Measurements from ENCODE around the gene TTC7B.

Gene TTC7B

DNA sequence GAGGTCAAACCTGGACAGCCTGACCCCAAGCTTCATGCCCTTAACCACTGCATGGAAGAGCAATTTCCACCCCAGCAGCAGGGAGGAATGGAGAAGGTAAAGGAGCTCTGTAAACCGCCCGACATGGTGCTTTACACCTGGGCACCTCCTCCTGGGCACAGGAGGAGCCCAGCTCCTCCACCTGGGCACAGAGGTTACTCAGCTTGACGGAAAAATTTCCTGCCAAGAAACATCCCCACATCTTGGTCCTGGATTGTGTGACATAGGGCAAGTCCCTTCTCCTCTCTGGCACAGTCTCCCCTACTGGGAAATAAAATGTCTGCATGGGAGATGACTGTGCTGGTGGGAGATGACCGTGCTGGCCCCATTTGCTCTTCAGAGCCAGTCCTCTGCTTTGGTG, 40.8 kb downstream of the TTC7B start:
- no peak for DNase-seq (ENCODE audit: low spot score)

DNA sequence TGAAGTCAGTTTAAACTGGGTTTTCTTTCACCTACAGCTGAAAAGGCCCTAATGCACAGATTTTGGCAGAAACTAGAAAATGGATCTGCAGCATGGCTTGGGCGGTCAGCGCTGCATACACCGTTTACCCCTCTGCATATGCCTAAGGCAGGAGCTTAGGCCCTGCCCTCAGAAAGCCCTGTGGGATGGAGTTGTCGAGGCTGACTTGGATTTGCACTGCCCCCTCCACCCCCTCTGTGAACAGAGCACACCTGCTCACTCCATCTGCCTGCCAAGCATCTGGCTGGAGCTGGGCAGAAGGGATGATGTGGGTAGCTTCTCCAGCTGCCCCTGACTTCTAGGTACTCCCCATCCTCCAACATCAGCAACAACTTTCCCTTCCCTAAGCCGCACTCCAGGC, 41.9 kb downstream of the TTC7B start:
- DNase-seq (ENCODE audit: low spot score), result no peak

DNA sequence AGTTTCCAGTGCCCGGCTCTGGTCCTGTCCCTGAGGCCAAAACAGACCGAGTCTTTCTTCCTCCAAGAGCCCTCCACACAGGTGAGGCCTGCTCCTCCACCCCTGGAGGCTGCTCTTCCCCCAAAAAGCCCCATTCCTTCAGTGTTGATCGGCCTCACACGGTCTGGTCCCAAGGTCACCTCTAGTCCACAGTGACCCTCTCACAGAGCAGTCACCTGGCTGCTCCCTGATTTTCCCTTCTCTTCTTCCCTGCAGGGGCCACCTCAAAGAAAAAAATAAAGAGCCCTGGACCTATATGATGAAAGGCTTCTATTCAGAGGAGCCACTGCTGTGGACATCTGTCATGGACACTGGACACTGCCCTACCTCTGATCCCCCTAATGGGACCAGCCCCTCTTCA, 42.5 kb downstream of the TTC7B start:
- no peak for DNase-seq (ENCODE audit: low spot score)

DNA sequence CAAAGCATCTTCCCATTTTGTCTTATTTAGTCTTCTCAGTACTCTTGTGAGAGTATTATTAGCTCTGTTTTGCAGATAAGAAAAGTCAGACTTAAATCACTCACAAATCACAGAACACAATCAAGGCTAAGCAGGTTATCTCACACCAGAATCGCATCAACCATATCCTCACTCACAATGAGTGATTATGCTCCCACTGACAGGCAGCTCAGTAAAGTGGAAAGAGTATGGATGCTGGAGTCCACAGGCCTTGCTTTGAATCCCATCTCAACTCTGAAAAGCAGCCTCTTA, 43.1 kb downstream of the TTC7B start:
- no peak for DNase-seq (ENCODE audit: low spot score)

DNA sequence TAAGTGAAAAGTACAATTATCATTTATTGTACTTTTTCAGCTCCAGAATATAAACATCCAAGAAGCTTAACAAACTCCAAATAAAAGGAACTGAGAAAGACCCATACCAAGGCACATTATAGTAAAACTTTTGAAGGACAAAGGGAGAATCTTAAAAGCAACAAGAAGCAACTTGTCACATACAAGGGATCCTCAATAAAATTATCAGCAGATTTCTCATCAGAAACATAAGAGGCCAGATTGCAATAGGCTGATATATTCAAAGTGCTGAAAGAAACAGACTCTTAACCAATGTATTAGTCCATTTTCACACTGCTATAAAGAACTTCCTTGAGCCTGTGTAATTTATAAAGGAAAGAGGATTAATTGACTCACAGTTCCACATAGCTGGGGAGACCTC, 48.3 kb downstream of the TTC7B start:
- DNase-seq (ENCODE audit: low spot score), result no peak

DNA sequence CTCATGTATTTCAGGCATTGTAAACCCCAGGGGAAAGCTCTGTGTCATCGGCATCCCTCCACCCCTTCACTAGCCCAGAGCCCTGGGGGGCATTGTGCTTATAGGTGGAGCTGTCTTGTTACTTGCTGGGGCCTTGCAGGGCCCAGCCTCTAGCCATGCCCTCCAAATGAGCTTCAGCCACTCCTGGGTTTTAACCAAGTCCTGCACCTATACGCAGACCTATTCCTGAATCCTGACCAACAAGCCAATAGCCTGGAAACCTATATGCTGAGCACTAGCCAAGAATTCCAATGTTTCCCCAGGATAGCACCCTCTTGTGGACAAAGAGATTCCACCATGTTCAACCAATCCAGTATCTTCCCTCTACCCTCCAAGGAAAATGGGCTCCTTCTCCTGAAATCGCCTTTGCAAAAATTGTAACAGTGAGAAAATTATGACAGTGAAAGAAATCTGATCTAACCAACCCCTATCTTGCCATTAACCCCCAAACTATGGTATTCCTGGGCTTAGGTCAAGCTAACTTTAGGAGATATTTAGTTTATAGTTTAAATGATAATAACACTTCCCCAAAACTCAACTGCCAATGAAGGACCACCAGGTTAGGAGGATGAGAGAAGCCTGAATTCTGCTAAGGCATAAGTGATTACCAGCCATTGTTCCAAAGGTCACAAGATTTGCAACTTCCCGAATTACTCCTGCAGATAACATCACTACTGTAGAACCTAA, 55.5 kb downstream of the TTC7B start:
- no peak for DNase-seq (ENCODE audit: low spot score)

DNA sequence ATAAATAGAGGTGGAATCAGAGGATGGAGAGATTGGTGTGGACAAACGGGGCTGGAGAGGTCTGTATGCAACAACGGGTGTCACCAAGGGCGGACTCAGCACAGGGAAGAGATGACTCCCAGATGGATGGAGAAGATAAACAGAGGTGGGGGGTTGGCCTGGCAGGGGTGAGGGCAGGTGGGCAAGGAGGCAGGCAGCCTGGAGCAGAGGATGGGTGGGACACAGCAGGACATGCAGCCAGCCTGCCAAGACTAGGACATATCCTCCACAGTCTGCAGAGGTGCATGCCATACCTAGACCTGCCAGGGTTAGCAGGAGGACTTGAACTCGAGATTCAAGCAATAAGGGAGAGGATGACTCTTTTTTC, 56.2 kb downstream of the TTC7B start:
- DNase-seq (ENCODE audit: low spot score), result no peak

DNA sequence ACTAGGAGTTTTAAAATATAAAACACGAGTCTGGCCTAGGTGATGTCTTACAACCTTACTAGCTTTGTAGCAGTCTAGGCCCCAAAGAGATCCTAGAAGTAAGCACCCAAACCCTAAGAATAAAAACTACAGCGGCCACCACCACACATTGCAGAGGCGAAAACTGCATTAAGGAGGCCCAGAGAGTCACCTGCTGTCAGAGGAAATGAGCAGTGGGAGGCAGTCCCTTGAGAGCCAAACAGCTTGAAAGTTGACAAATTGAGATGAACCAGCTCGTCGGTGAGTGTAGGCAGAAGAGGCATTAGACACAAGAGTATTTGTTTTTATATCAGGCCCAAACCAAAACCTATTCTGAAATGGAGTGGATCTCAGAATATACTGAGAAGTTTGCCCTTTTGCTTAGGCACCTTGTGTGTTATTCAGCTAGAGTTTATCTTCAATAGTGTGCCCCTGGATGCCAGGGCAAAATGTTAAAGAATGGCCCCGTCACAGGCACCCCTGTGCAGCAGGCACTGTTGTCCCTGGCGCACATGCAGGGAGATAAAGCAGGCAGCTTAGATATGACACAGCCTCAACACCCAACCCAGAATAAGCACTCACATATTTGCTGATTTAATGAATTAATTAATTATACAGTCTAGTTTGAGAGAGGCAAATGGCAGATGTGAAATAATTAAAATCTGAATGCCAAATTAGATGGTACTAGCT, 56.7 kb downstream of the TTC7B start:
- no peak for DNase-seq (ENCODE audit: low spot score)

DNA sequence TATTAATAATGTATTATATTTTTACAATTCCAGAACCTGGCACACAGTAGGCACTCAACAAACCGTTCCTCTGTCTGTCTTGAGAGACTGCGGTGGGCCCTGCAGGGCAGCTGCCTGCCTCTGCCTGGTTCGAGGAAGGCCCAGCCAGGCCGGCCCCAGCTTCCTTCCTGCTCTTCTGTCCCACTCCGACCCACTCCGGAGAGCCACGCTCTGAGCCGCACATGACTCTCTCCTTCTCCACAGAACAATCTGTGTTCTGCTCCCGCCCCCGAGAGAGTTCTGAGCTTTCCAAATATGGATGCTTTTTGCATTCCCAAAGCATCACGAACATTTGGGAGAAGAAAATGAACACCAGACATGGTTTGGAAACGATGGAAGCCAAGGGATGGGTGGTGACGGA, 57.3 kb downstream of the TTC7B start:
- no peak for DNase-seq (ENCODE audit: low spot score)

DNA sequence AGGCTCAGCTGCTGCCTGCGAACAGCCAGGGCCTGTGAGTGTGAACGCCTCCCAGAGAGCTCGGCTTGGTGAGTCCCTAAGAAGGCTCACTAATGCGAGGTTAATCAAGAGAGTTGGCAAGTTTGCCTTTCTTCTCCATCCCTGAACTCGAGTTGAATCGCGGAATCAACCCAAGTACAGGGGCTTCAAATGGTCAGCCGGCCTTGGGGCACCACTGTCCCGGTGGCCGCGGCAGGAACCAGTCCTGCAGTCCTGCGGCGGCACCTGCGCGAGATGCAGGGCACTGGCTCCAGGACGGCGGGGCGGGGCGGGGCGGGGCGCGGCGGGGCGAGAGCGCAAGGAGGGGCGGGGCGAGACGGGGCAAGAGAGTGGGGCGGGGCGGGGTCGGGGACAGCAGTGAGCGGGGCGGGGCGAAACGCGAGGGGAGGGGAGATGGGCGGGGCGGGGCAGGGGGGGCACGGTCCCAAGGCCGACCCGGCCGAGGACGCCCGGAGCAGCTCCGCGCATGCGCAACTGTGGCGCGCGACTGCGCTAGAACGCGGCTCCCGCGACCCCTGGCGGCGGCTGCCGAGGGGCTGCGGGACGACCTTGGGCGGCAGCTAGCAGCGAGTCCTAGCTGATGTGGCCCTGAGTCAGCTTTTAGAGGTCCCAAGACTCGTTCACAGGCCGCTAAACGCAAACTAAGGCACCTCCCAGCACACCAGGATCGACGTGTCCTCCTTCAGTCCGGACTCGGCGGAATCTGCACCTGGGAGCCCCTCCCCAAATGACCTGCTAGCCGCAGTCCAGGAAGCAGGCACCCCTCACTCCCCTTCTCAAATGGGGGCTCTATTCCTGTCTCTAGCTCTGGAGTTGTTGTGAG, 58.0 kb downstream of the TTC7B start:
- peak; percentile 96 for DNase-seq (ENCODE audit: low spot score)

DNA sequence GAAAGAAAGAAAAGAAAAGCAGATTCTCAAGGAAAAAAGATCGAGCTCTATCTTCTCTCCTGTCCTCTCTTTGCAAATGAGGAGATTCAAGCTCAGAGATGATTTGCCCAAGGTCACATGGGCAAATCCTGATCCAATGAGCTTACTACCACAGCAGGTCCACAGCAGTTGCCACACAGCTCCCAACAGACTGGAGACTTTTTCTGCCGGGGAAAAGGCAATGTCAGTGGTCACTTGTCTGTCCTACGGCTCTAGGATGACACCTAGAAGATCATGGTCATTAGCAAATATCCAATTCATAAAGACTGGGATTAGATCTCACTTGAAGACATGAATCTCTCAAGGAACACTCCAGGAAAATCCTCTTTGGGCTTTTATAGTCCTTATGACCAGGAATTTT, 58.8 kb downstream of the TTC7B start:
- no peak for DNase-seq (ENCODE audit: low spot score)

DNA sequence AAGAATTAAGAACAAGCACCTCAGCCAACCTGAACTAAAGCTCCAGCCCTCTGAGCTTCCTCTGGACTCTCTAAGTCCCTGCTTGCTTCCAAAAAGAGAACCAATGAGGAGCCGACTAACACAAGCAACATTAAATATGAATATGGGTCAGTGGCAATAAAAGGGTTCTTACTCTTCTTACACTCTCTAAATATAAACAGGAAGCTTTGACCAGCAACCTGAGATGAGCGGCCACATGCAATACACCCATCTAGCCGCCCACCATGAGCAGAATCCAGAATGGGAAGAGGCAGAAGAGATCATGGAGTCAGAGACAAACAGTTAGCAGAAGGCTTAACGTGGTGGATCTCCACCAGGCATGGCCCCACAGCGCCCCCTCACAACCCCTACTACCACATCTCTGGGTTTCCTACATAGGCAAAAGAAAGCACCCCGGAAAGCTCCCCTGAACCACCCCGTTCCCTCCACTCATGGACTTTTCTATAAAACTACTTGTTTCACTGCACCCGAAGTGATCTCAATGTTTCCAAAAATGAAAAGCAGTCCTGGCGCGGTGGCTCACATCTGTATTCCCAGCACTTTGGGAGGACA, 59.4 kb downstream of the TTC7B start:
- no peak for DNase-seq (ENCODE audit: low spot score)

DNA sequence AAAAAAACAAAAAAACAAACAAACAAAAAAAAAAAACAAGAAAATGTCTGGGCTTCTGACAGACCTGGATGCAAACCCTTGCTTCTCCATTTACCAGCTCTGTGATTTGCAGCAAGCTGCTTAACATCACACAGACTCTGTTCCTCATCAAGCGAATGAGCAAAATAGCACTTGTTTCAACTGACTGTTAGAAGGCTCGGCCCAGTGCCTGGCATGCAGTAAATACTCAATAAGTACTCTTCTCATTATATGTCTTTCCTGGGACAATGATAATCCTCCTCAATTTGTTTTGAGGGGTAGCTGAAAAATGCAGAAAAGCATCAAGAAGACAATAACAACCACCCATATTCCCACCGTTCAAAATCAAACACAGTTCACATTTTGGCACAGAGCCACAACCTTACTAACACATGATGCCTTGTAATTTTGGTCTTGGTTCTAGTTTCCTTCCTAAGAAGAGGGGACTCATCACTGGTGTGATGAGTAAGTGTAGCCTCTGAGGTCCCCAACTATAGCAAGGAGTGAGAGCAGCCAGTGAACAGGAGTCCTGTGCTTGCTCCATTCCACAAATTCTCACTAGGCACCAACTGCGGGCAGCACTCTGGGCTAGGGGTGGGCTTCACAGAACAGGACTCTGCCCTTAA, 60.4 kb downstream of the TTC7B start:
- no peak for DNase-seq (ENCODE audit: low spot score)

DNA sequence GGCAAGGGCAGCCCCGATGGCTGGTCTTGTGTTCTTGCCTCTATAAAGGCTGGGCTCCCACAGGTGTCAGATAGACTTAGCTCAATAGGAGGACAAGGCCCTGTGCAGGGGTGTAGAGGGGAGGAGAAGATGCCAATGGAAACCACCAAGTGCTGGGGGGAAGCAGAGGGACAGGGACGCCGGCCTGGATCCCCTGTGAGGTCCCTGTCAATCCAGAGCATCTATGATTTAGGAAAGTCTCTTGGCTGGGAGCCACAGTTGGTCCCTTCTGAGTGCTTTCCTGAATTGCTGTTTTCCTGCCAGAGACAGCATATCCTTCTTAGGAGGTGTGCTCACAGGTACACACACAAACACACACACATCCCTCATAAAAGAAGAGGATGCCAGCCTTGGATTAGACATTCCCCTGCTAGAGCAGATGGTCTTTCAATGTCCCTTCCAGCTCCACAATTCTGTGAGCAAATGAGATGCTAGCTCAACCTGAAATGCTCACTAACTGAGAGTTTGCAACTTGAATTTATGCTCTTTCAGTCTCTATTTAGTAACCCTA, 62.7 kb downstream of the TTC7B start:
- no peak for DNase-seq (ENCODE audit: low spot score)

DNA sequence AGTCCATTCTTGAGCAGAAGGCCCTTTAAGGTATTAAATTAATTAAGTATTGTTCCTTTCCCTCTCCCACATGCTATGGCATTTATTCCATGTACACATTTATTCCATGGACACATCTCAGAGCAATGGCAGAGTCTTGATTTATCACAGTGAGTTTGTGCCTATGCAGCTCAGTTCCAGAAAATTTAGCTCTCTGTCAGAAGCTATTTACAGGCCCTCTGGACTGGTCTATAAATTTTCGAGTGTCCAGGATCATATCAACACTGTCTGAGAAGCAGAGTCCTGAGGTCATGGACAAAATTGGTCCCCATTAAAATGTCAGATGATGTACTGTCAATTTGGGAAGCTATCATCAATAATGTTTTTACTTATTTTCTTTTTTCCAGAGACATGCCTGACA, 65.5 kb downstream of the TTC7B start:
- no peak for DNase-seq (ENCODE audit: low spot score)

DNA sequence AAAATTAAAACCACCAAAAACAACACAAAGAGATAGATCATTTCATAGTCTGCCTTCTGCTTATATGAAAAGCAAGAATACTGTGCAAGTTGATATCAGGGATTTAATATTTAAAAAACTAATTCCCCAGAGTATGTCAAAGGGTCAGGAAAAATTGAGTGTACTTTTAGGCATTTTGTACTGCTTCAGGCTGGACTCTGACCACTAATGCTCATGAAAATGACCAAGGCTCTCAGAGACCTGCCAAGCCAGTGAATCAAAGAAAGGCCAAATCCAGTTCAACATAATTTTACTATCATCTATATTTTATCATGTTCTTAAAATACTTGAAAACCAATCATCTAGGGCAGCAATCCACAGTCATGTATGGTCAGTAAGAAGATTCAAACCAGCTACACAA, 66.0 kb downstream of the TTC7B start:
- DNase-seq (ENCODE audit: low spot score), result no peak

DNA sequence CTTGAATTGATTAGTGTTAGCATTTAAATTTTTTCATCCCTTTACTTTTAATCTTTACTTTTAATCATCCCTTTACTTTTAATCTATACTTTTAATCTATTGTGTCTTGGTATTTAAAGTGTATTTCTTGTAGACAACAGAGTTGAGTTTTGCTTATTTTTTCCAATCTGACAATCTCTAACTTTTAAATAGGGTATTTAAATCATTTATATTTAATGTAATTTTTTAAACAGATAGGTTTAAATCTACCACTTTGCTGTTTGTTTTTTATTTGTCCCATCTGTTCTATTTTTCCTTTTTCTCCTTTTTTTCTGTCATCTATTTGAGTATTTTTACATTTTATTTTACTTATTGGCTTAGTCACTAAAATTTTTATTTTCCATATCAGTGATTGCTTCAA, 68.3 kb downstream of the TTC7B start:
- no peak for DNase-seq (ENCODE audit: low spot score)

DNA sequence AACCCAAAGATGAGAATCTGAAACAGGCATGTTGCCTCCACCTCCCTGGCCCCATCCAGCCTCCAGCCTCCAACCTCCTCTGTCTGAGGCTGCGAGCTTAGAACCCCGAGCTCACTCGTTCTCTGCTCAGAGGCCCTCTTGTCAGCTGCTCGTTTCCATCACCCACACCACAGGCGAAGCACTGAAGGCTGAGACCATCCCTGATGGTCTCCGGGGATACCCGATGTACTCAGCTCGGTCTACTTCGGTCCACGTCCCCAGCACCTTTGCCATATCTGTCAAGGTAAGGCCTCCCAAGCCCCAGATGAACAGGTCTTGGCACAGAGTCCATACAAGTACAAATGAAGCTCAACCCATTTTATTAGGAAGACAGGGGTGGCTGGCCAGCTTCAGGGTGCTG, 72.4 kb downstream of the TTC7B start:
- no peak for DNase-seq (ENCODE audit: low spot score)

DNA sequence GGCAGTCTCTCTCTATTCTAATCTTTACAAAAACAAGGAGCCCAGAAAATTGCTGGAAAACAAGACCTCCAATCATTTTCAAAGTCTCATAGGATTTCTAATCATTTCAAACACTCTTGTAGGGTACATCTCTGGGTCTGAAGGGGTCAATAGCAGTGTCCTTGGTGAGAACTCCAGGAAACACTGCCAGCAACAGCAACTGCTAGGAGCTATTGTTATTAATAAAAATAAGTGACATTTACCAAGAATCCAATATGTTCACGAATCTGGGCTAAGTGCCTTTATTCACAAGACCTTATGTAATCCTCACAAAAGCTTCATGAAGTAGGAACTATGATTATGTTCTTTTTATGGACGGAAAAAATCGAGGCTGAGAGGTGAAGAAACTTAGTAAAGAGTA, 72.8 kb downstream of the TTC7B start:
- no peak for DNase-seq (ENCODE audit: low spot score)

DNA sequence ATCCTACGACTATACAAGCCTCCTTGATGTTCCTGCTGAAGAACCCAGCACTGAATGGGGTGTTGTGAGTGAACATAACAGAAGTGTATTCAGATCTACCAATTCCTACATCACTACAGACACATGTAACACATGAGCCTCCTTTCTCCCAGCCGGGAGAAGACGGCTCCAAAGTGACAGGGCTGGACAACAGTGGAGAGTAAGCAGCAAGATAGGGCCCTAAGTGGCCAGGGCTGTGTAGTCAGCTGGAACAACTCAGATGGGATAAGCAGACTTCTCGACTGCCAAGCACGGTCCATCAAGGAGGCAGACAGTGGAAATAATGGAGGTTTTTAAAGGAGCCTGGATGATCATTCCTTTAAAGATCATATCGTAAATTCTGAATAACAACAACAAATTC, 73.5 kb downstream of the TTC7B start:
- no peak for DNase-seq (ENCODE audit: low spot score)

DNA sequence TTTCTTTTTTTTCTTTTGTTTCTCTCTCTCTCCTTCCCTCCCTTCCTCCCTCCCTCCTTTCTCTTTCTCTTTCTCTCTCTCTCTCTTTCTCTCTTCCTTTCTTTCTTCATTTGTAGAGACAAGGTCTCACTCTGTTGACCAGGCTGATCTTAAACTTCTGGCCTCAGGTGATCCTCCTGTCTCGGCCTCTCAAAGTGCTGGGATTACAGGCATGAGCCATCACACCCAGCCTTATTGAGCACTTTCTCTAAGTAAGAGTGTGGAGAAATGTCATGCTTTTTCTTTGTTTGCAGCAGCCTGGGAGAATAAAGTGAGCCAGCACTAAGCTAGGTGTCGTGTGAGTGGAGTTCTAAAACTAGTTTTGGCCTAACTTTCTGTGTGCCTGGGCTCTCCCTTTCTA, 74.0 kb downstream of the TTC7B start:
- DNase-seq (ENCODE audit: low spot score), result no peak

DNA sequence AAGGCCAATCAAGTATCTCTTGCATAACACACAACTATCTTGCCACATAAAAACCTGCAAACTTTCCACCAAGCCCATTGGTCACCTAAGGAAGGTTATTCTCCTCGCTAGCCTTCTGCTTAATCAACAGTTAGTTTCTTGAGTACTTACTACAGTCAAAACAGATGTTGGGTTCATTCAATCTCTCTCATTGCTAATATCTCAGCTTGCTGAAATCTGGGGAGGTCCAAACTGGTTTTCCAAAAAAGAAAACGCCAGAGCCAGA, 74.6 kb downstream of the TTC7B start:
- DNase-seq (ENCODE audit: low spot score), result no peak
